ENCODE measurements around the gene CYSLTR2.

DNA sequence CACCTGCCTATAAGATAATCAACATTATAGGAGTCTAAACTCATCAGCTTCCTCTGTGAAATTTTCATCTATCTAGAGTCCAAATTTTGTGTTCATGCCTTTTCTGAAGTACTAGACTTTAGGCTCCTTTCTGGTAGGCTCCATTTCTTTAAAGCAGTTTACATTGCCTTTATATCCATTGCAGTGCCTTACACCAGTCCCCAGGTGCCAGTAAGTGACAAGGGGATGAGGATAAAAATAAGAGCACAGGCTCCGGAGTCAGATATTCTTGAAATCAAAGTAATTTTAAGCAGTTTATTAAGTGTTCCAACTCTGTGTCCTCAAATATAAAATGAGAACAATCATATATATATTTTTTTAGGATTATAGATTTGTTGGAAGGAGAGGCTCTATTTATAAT, 10.6 kb upstream of the CYSLTR2 start:
- no peak for TF ChIP-seq YY1 (IDR thresholded peaks at IDR 0.05; ENCODE audit: insufficient read depth, insufficient read length)
- TF ChIP-seq ZNF274 (IDR thresholded peaks at IDR 0.05; ENCODE audit: low read depth, low read length): no peak
- no peak for TF ChIP-seq SUZ12 (IDR thresholded peaks at IDR 0.05; ENCODE audit: extremely low read depth, insufficient read depth, insufficient read length)

All from NT2/D1 (cell line).